Activated T-helper 1 cell treated with anti-CD3 and anti-CD28 coated beads, Interleukin-12 subunit alpha, Interleukin-12 subunit beta, Interleukin-2, Interleukin-4 antibody, amounts not matched to agents 30 ng/mL and 10 ng/mL and 1 ng/mL, durations not matched to agents 14 hours and 24 hours and 36 hours (primary cell): Measurements from ENCODE around the gene CABP7. TPM values are rescaled to one million over a fixed set of nuclear protein-coding genes. Genes with fewer than 3 reads are reported as not detected.

Experiments used
- DNase-seq: peaks from one replicate; pipeline ENCODE4 v3.0.0; 2021; ENCODE audit warnings: low spot score
- H3K27ac Mint-ChIP-seq: one replicate; pipeline ENCODE4 v1.8.0; 2021; ENCODE audit warnings: mild to moderate bottlenecking, mixed read lengths
- H3K27me3 Mint-ChIP-seq: one replicate; pipeline ENCODE4 v1.8.0; 2022; ENCODE audit warnings: mild to moderate bottlenecking, moderate library complexity, mixed read lengths; ENCODE audit not compliant: insufficient read depth
- H3K36me3 Mint-ChIP-seq: one replicate; pipeline ENCODE4 v1.8.0; 2021; ENCODE audit warnings: low read depth, mixed read lengths
- H3K4me1 Mint-ChIP-seq: one replicate; pipeline ENCODE4 v1.8.0; 2021; ENCODE audit warnings: low read depth, mixed read lengths
- H3K4me3 Mint-ChIP-seq: one replicate; pipeline ENCODE4 v1.8.0; 2021; ENCODE audit warnings: mild to moderate bottlenecking, moderate library complexity, mixed read lengths
- H3K9me3 Mint-ChIP-seq: one replicate; pipeline ENCODE4 v1.8.0; 2021; ENCODE audit warnings: mixed read lengths
- intact Hi-C: fragments of 100-400 bp; cut with micrococcal nuclease; formaldehyde crosslinking; loops from one replicate; pipeline ENCODE4 v1.15.1; 2024
- total RNA-seq: library from RNA; stranded (reverse); gene quantifications from 2 replicates; pipeline ENCODE4 v1.2.3, GENCODE V29; 2022

CABP7 gene
- total RNA-seq, 1 donor from 2014 or later, result not detected

- Mint-ChIP-seq H3K4me3 (no peak overlapping the region), H3K27ac (no peak overlapping the region), H3K27me3 (no peaks in the 10 kb centered on the region), H3K9me3 (no peaks in the 10 kb centered on the region), H3K36me3 (no peaks in the 10 kb centered on the region), H3K4me1 (no peaks in the 10 kb centered on the region)
- no peak for DNase-seq
- intact Hi-C loops, result no loop called here
Observed at GRCh38 chr22:29733362-29734201, 13.8 kb downstream of the CABP7 start.

GRCh38 chr22:29734406-29734805 lies 14.6 kb downstream of the CABP7 start:
- Mint-ChIP-seq H3K9me3 (no peaks in the 10 kb centered on the region), H3K36me3 (no peaks in the 10 kb centered on the region), H3K27ac (no peak overlapping the region), H3K27me3 (no peaks in the 10 kb centered on the region), H3K4me3 (no peak overlapping the region), H3K4me1 (no peaks in the 10 kb centered on the region)
- intact Hi-C loops, result no loop called here
- no peak for DNase-seq

GRCh38 chr22:29734838-29735237 lies 15.0 kb downstream of the CABP7 start:
- H3K4me3 Mint-ChIP-seq, result no peak overlapping the region
- intact Hi-C loops, result no loop called here
- no peak overlapping the region for H3K27ac Mint-ChIP-seq
- no peak for DNase-seq
- H3K27me3 Mint-ChIP-seq, result no peaks in the 10 kb centered on the region
- H3K9me3 Mint-ChIP-seq, result no peaks in the 10 kb centered on the region
- no peaks in the 10 kb centered on the region for H3K36me3 Mint-ChIP-seq
- H3K4me1 Mint-ChIP-seq, result no peaks in the 10 kb centered on the region

GRCh38 chr22:29735416-29735815 lies 15.6 kb downstream of the CABP7 start:
- DNase-seq, result no peak
- Mint-ChIP-seq H3K27ac (no peak overlapping the region), H3K4me3 (no peak overlapping the region), H3K4me1 (no peaks in the 10 kb centered on the region), H3K36me3 (no peaks in the 10 kb centered on the region), H3K9me3 (no peaks in the 10 kb centered on the region), H3K27me3 (no peaks in the 10 kb centered on the region)
- intact Hi-C loops, result no loop called here

GRCh38 chr22:29737251-29738117 lies 17.7 kb downstream of the CABP7 start:
- Mint-ChIP-seq H3K27ac (no peak overlapping the region), H3K27me3 (no peaks in the 10 kb centered on the region), H3K4me3 (no peak overlapping the region), H3K9me3 (no peaks in the 10 kb centered on the region), H3K4me1 (no peaks in the 10 kb centered on the region), H3K36me3 (no peaks in the 10 kb centered on the region)
- DNase-seq, result no peak
- intact Hi-C loops, result no loop called here

GRCh38 chr22:29738118-29738815 lies 18.5 kb downstream of the CABP7 start:
- Mint-ChIP-seq H3K4me3 (no peak overlapping the region), H3K27me3 (no peaks in the 10 kb centered on the region), H3K27ac (no peak overlapping the region), H3K4me1 (no peaks in the 10 kb centered on the region), H3K9me3 (no peaks in the 10 kb centered on the region), H3K36me3 (no peaks in the 10 kb centered on the region)
- DNase-seq, result no peak
- intact Hi-C loops, result no loop called here

GRCh38 chr22:29739346-29739875 lies 19.6 kb downstream of the CABP7 start:
- Mint-ChIP-seq H3K9me3 (no peaks in the 10 kb centered on the region), H3K27ac (no peak overlapping the region), H3K27me3 (no peaks in the 10 kb centered on the region), H3K4me1 (no peaks in the 10 kb centered on the region), H3K4me3 (no peak overlapping the region), H3K36me3 (no peaks in the 10 kb centered on the region)
- intact Hi-C loops, result no loop called here
- no peak for DNase-seq

GRCh38 chr22:29740216-29740615 lies 20.4 kb downstream of the CABP7 start:
- Mint-ChIP-seq H3K27me3 (no peaks in the 10 kb centered on the region), H3K4me3 (no peak overlapping the region), H3K9me3 (no peaks in the 10 kb centered on the region), H3K27ac (no peak overlapping the region), H3K4me1 (no peaks in the 10 kb centered on the region), H3K36me3 (no peaks in the 10 kb centered on the region)
- intact Hi-C loops, result no loop called here
- no peak for DNase-seq

- H3K4me3 Mint-ChIP-seq, result no peak overlapping the region
- DNase-seq, result no peak
- no peaks in the 10 kb centered on the region for H3K9me3 Mint-ChIP-seq
- H3K4me1 Mint-ChIP-seq, result no peaks in the 10 kb centered on the region
- H3K36me3 Mint-ChIP-seq, result peaks cover 4% of the 10 kb centered on the region
- no peaks in the 10 kb centered on the region for H3K27me3 Mint-ChIP-seq
- intact Hi-C loops, result no loop called here
- no peak overlapping the region for H3K27ac Mint-ChIP-seq
Observed at GRCh38 chr22:29741926-29742325, 22.1 kb downstream of the CABP7 start.

- intact Hi-C loops, result no loop called here
- H3K4me1 Mint-ChIP-seq, result no peaks in the 10 kb centered on the region
- H3K36me3 Mint-ChIP-seq, result peaks cover 5% of the 10 kb centered on the region
- no peak overlapping the region for H3K4me3 Mint-ChIP-seq
- H3K27ac Mint-ChIP-seq, result no peak overlapping the region
- H3K27me3 Mint-ChIP-seq, result no peaks in the 10 kb centered on the region
- no peaks in the 10 kb centered on the region for H3K9me3 Mint-ChIP-seq
- DNase-seq, result no peak
Observed at GRCh38 chr22:29742326-29742725, 22.5 kb downstream of the CABP7 start.

- H3K4me3 Mint-ChIP-seq, result no peak overlapping the region
- H3K27me3 Mint-ChIP-seq, result no peaks in the 10 kb centered on the region
- H3K9me3 Mint-ChIP-seq, result no peaks in the 10 kb centered on the region
- peaks cover 15% of the 10 kb centered on the region for H3K36me3 Mint-ChIP-seq
- no peak for DNase-seq
- peaks cover under 1% of the 10 kb centered on the region for H3K4me1 Mint-ChIP-seq
- H3K27ac Mint-ChIP-seq, result no peak overlapping the region
- intact Hi-C loops, result no loop called here
Observed at GRCh38 chr22:29744902-29745301, 25.1 kb downstream of the CABP7 start.

- Mint-ChIP-seq H3K4me3 (no peak overlapping the region), H3K27me3 (no peaks in the 10 kb centered on the region), H3K36me3 (peaks cover 22% of the 10 kb centered on the region), H3K27ac (no peak overlapping the region), H3K9me3 (no peaks in the 10 kb centered on the region), H3K4me1 (peaks cover 14% of the 10 kb centered on the region)
- intact Hi-C loops, result no loop called here
- DNase-seq, result no peak
Observed at GRCh38 chr22:29747832-29748231, 28.0 kb downstream of the CABP7 start.
